Sigmoid colon (tissue), 4 donors: Measurements from ENCODE around the gene LRRC47.

ENCODE experiments used
- CTCF ChIP-seq, 4 experiments: fragments of 450-650 bp in 3 of 4; fragments of 200-600 bp in 1 of 4; IDR thresholded peaks; one replicate each; pipeline ENCODE4 v1.5.1; 2016 to 2019; ENCODE audit warnings: antibody characterized with exemption in 4 of 4, mild to moderate bottlenecking in 3 of 4, moderate library complexity in 2 of 4
- POLR2A ChIP-seq, 2 donors: fragments of 450-650 bp; IDR thresholded peaks; one replicate each; pipeline ENCODE4 v1.6.1; 2016; ENCODE audit warnings: antibody characterized with exemption in 2 of 2, mild to moderate bottlenecking in 2 of 2, moderate library complexity in 2 of 2
- POLR2AphosphoS5 ChIP-seq, 4 donors: sonication (generic); formaldehyde crosslinking; IDR thresholded peaks; one replicate each; pipeline ENCODE4 v1.6.1; 2017; ENCODE audit warnings: antibody characterized with exemption in 4 of 4

GRCh38 chr1:3729594-3730542, 66.4 kb downstream of the LRRC47 start:
- TF ChIP-seq POLR2AphosphoS5 (IDR thresholded peaks at IDR 0.05): no peak
- no peak for TF ChIP-seq CTCF (IDR thresholded peaks at IDR 0.05)
- no peak for TF ChIP-seq POLR2A (IDR thresholded peaks at IDR 0.05)
